Endodermal cell (in vitro differentiated cells): ENCODE data around the gene NUP153. TPM values are rescaled to one million over a fixed set of nuclear protein-coding genes. Genes with fewer than 3 reads are reported as not detected.
"Not testable (repeated sequence)": the region's sequence is repeated elsewhere in the genome, so short reads cannot be mapped to it uniquely, and the experiment has no call there.

Experiments
- DNase-seq: peaks from one replicate; pipeline ENCODE4 v3.0.0-alpha.2; 2017
- H3K27ac ChIP-seq: 2 replicates; pipeline ENCODE4 v1.5.1; 2013; ENCODE audit warnings: mild to moderate bottlenecking, low read depth, low read length, moderate library complexity
- H3K27me3 ChIP-seq: 2 replicates; pipeline ENCODE4 v1.6.1; 2013; ENCODE audit warnings: mild to moderate bottlenecking, low read length, moderate library complexity; ENCODE audit not compliant: insufficient read depth, control insufficient read depth, poor library complexity, severe bottlenecking
- H3K36me3 ChIP-seq: 2 replicates; pipeline ENCODE4 v1.7.0; 2013; ENCODE audit warnings: mild to moderate bottlenecking, low read length, moderate library complexity; ENCODE audit not compliant: control insufficient read depth, insufficient read depth
- H3K4me1 ChIP-seq: one replicate; pipeline ENCODE4 v1.7.0; 2013; ENCODE audit warnings: low read length; ENCODE audit not compliant: control insufficient read depth, insufficient read depth
- H3K4me3 ChIP-seq: 2 replicates; pipeline ENCODE4 v1.5.1; 2013; ENCODE audit warnings: mild to moderate bottlenecking, low read length, moderate library complexity
- H3K9ac ChIP-seq: 2 replicates; pipeline ENCODE4 v1.6.1; 2013; ENCODE audit warnings: mild to moderate bottlenecking, low read length, moderate library complexity; ENCODE audit not compliant: poor library complexity, severe bottlenecking; ENCODE audit errors: extremely low read depth
- H3K9me3 ChIP-seq: 2 replicates; pipeline ENCODE4 v1.6.1; 2013; ENCODE audit warnings: mild to moderate bottlenecking, low read length, moderate library complexity; ENCODE audit not compliant: control insufficient read depth
- H3K27ac Mint-ChIP-seq: 2 replicates; pipeline ENCODE4 v1.8.0; 2020; ENCODE audit warnings: mixed read lengths
- H3K27me3 Mint-ChIP-seq: 2 replicates; pipeline ENCODE4 v1.8.0; 2021; ENCODE audit warnings: mild to moderate bottlenecking, mixed read lengths; ENCODE audit not compliant: insufficient read depth
- H3K36me3 Mint-ChIP-seq: 2 replicates; pipeline ENCODE4 v1.8.0; 2020; ENCODE audit warnings: low read depth, mixed read lengths
- H3K4me1 Mint-ChIP-seq: 2 replicates; pipeline ENCODE4 v1.8.0; 2020; ENCODE audit warnings: mixed read lengths
- H3K4me3 Mint-ChIP-seq: 2 replicates; pipeline ENCODE4 v1.8.0; 2020; ENCODE audit warnings: mild to moderate bottlenecking, moderate library complexity, mixed read lengths
- H3K9me3 Mint-ChIP-seq: 2 replicates; pipeline ENCODE4 v1.8.0; 2020; ENCODE audit warnings: mild to moderate bottlenecking, mixed read lengths
- WGBS, 2 experiments: methylation state at CpG; one replicate each; pipeline versions ENCODE4 v1.1.5 to v1.1.7; 2013; ENCODE audit warnings: missing lambda C conversion rate in 2 of 2, mixed read lengths in 1 of 2; ENCODE audit not compliant: insufficient coverage in 1 of 2, insufficient read length in 1 of 2; 5-methylcytosine and 5-hydroxymethylcytosine counted together
- total RNA-seq, 2 donors: library from RNA; stranded (reverse); fragmentation: NEBNext Ultra II Directional in 1 of 2; extraction: Animal tissue kit (Norgen Biotek cat#: 25700) in 1 of 2; gene quantifications; 2 replicates in 1 of 2; 3 replicates in 1 of 2; pipeline ENCODE4 v1.2.1, GENCODE V29; 2021
- TF ChIP-seq, protein P1 (sequence below): fragments of 200-600 bp; sonication (generic); conservative IDR thresholded peaks from 2 replicates; pipeline ENCODE4 v1.5.0; 2021; ENCODE audit warnings: antibody characterized with exemption, mild to moderate bottlenecking

The NUP153 gene
- total RNA-seq, 2 donors from 2014 or later = 58.9 to 69.6 TPM

DNA sequence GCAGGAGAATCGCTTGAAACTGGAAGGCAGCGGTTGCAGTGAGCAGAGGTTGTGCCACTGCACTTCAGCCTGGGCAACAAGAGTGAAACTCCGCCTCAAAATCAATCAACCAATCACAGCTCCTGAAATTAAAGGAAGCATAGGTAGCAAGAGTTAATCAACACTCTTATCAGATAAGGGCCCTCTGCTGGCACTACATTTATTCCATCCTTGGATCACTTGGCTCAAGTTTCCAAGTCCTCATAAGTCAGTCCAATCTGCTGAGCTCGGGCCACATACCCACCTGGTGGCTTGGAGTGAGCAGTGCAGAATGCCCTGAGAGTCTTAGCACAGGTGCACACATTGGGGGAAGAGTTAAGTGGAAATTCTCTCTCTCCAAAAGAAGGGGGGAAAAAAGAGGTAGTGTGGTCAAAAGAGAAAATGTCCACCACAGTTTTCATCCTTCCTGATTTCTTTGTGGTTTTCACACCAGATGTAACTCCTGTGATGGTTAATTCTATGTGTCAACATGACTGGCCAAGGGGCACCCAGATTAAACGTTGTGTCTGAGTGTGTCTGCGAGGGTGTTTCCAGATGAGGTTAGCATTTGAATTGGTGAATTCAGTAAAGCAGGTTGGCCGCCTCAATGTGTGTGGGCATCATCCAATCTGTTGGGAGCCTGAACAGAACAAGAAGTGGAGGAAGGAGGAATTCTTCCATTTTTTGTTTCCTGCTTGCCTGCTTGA lies 120.8 kb downstream of the NUP153 start:
- H3K27ac Mint-ChIP-seq = no peak overlapping the region
- Histone ChIP-seq H3K27me3 (no peaks in the 10 kb centered on the region), H3K4me3 (no peak overlapping the region), H3K9ac (no peak overlapping the region), H3K4me1 (no peaks in the 10 kb centered on the region), H3K9me3 (no peaks in the 10 kb centered on the region), H3K27ac (no peak overlapping the region), H3K36me3 (no peaks in the 10 kb centered on the region)
- 87 to 91% methylated on average over 7 of the region's 7 CpGs for WGBS, 2 experiments
- TF ChIP-seq, protein P1, sequence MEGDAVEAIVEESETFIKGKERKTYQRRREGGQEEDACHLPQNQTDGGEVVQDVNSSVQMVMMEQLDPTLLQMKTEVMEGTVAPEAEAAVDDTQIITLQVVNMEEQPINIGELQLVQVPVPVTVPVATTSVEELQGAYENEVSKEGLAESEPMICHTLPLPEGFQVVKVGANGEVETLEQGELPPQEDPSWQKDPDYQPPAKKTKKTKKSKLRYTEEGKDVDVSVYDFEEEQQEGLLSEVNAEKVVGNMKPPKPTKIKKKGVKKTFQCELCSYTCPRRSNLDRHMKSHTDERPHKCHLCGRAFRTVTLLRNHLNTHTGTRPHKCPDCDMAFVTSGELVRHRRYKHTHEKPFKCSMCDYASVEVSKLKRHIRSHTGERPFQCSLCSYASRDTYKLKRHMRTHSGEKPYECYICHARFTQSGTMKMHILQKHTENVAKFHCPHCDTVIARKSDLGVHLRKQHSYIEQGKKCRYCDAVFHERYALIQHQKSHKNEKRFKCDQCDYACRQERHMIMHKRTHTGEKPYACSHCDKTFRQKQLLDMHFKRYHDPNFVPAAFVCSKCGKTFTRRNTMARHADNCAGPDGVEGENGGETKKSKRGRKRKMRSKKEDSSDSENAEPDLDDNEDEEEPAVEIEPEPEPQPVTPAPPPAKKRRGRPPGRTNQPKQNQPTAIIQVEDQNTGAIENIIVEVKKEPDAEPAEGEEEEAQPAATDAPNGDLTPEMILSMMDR = peak; percentile 68
- peaks cover 4% of the 10 kb centered on the region for H3K4me1 Mint-ChIP-seq
- DNase-seq = peak; percentile 74
- H3K36me3 Mint-ChIP-seq = no peaks in the 10 kb centered on the region
- peaks cover 4% of the 10 kb centered on the region for H3K27me3 Mint-ChIP-seq
- H3K4me3 Mint-ChIP-seq = no peak overlapping the region
- peaks cover 5% of the 10 kb centered on the region for H3K9me3 Mint-ChIP-seq

DNA sequence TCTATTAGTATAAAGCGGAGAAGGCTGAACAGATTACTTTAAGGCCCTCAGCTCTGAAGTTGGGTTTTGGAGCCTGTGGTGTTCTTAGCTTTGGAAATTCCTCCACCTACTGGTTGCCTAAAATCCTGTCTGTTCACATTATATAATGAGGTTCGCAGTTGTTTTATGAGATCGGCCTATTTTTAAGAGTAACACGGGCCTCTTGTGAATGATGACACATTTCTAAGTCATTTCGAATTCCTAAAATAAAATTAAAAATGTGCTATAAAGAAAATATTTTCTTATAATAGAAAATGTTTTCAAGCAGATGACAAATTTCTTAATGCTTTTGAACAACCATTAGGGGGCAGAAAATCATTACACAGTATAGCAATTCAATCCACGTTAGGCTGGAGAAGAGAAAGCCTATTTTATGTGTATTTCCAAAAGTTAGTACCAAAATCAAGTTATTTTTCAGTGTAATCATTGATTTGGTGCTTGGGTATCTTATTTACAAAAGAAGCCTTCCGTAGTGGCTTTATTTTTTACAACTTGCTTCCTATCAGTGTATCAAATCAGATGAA lies 122.4 kb downstream of the NUP153 start:
- Histone ChIP-seq H3K27me3 (no peaks in the 10 kb centered on the region), H3K4me3 (no peak overlapping the region), H3K4me1 (no peaks in the 10 kb centered on the region), H3K9me3 (no peaks in the 10 kb centered on the region), H3K36me3 (no peaks in the 10 kb centered on the region), H3K27ac (no peak overlapping the region), H3K9ac (no peak overlapping the region)
- Mint-ChIP-seq H3K27me3 (peaks cover 4% of the 10 kb centered on the region), H3K9me3 (peaks cover 8% of the 10 kb centered on the region), H3K27ac (no peak overlapping the region), H3K4me3 (no peak overlapping the region), H3K4me1 (peaks cover 4% of the 10 kb centered on the region), H3K36me3 (no peaks in the 10 kb centered on the region)
- TF ChIP-seq, protein P1 = peak; percentile 94
- DNase-seq = peak; percentile 53
- 47% methylated on average over 6 of the region's 7 CpGs; no CpG with 5 or more reads in 1 of the 2 experiments for WGBS, 2 experiments

DNA sequence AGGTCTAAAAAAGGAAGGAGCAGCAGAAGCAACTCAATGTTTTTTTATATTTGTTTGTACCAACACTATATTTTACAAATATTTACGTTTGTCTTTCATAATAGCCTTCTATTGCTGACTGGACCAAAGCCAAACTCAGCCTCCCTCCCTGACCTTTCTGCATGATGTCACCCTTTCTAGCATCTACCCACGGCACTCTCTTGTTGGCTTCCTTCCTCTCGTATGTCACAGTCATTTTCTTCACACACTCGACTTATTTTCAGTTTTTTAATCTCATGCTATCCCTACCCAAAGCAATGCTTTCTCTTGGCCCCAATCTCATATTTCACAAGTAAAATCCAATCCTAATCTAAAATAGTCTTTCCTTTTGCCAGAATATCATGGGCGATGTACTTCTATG lies 122.9 kb downstream of the NUP153 start:
- Histone ChIP-seq H3K9me3 (peaks cover 4% of the 10 kb centered on the region), H3K27me3 (no peaks in the 10 kb centered on the region), H3K36me3 (no peaks in the 10 kb centered on the region), H3K9ac (no peak overlapping the region), H3K4me3 (no peak overlapping the region), H3K4me1 (no peaks in the 10 kb centered on the region), H3K27ac (no peak overlapping the region)
- H3K9me3 Mint-ChIP-seq = peaks cover 8% of the 10 kb centered on the region
- no peaks in the 10 kb centered on the region for H3K36me3 Mint-ChIP-seq
- DNase-seq = no peak
- peaks cover 4% of the 10 kb centered on the region for H3K4me1 Mint-ChIP-seq
- peaks cover 4% of the 10 kb centered on the region for H3K27me3 Mint-ChIP-seq
- TF ChIP-seq, protein P1 = no peak
- WGBS, 2 experiments = 67 to 77% methylated on average over 3 to 5 of the region's 5 CpGs
- H3K27ac Mint-ChIP-seq = no peak overlapping the region
- no peak overlapping the region for H3K4me3 Mint-ChIP-seq

DNA sequence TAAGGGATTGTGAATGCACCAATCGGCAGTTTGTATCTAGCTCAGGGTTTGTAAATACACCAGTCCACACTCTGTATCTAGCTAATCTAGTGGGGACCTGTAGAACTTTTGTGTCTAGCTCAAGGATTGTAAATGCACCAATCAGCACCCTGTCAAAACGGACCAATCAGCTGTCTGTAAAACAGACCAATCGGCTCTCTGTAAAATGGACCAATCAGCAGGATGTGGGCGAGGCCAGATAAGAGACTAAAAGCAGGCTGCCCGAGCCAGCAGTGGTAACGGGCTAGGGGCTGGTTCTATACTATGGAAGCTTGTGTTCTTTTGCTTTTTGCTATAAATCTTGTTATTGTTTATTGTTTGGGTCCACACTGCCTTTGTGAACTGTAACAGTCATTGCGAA lies 125.4 kb downstream of the NUP153 start:
- 93 to 95% methylated on average over 5 to 7 of the region's 7 CpGs for WGBS, 2 experiments
- peak overlapping the region; percentile 50 for H3K4me3 Mint-ChIP-seq
- H3K27me3 ChIP-seq = not testable (repeated sequence)

More for the DNA sequence above, 125.4 kb downstream of the NUP153 start:
- not testable (repeated sequence) for H3K4me1 Mint-ChIP-seq, DNase-seq, H3K4me3 ChIP-seq, H3K9ac ChIP-seq, H3K27ac Mint-ChIP-seq, H3K27ac ChIP-seq, H3K27me3 Mint-ChIP-seq, H3K4me1 ChIP-seq, H3K36me3 Mint-ChIP-seq, H3K36me3 ChIP-seq
- peaks cover 19% of the 10 kb centered on the region for H3K9me3 ChIP-seq
- H3K9me3 Mint-ChIP-seq = peaks cover 25% of the 10 kb centered on the region
